OCI-LY7 (cell line): ENCODE measurements around the gene DCAF7. TPM values are rescaled to one million over a fixed set of nuclear protein-coding genes. Genes with fewer than 3 reads are reported as not detected.

Experiments
- BruUV-seq: library from RNA; stranded (reverse); fragments of 400-500 nt; replicated peaks from 2 replicates; lab custom pipeline; 2021; lab: Mats Ljungman, UMichigan
- CTCF ChIA-PET: fragments of 300-600 bp; sonication (Branson Sonifier 250); formaldehyde crosslinking; loops from one replicate; lab custom pipeline; 2022; ENCODE audit warnings: antibody characterized with exemption; ENCODE audit not compliant: unreplicated experiment; lab: Charles Lee
- POLR2A ChIA-PET: fragments of 300-600 bp; sonication (Branson Sonifier 250); formaldehyde crosslinking; loops from one replicate; lab custom pipeline; 2022; ENCODE audit warnings: antibody characterized with exemption; lab: Charles Lee
- DNase-seq: peaks from one replicate; pipeline ENCODE4 v3.0.0-alpha.2; 2015; ENCODE audit warnings: low spot score
- H2AFZ ChIP-seq: fragments of 200-600 bp; sonication (generic), shearing (Covaris generic); 2 replicates; pipeline ENCODE4 v1.6.1; 2014; ENCODE audit warnings: mild to moderate bottlenecking, antibody characterized with exemption, low read length, moderate library complexity
- H3K27ac ChIP-seq: fragments of 200-600 bp; sonication (generic); 2 replicates; pipeline ENCODE4 v1.5.1; 2014; ENCODE audit warnings: mixed run types, low read depth, mild to moderate bottlenecking, moderate library complexity, low read length, inconsistent platforms; ENCODE audit not compliant: poor library complexity, severe bottlenecking
- H3K36me3 ChIP-seq: fragments of 200-600 bp; sonication (generic); 2 replicates; pipeline ENCODE4 v1.6.1; 2014; ENCODE audit warnings: mild to moderate bottlenecking, antibody characterized with exemption, low read length, moderate library complexity, mixed read lengths; ENCODE audit not compliant: insufficient read depth
- H3K4me1 ChIP-seq: fragments of 200-600 bp; sonication (generic); 2 replicates; pipeline ENCODE4 v1.5.1; 2014; ENCODE audit warnings: mild to moderate bottlenecking, low read length; ENCODE audit not compliant: insufficient read depth, poor library complexity, severe bottlenecking
- H3K4me2 ChIP-seq: fragments of 200-600 bp; sonication (generic); 2 replicates; pipeline ENCODE4 v1.6.1; 2014; ENCODE audit warnings: mild to moderate bottlenecking, low read length
- H3K4me3 ChIP-seq: fragments of 200-600 bp; sonication (generic); 2 replicates; pipeline ENCODE4 v1.5.1; 2014; ENCODE audit warnings: mild to moderate bottlenecking, low read depth, low read length; ENCODE audit not compliant: poor library complexity, severe bottlenecking
- H3K79me2 ChIP-seq: fragments of 200-600 bp; sonication (generic); 2 replicates; pipeline ENCODE4 v1.6.1; 2016; ENCODE audit warnings: low read depth, mild to moderate bottlenecking, low read length, moderate library complexity, mixed read lengths; ENCODE audit not compliant: insufficient read depth
- H3K9me2 ChIP-seq: fragments of 200-600 bp; sonication (generic); 2 replicates; pipeline ENCODE4 v1.6.1; 2016; ENCODE audit warnings: mild to moderate bottlenecking, low read length, mixed read lengths; ENCODE audit not compliant: insufficient read depth
- H3K9me3 ChIP-seq: fragments of 200-600 bp; sonication (generic); 2 replicates; pipeline ENCODE4 v1.6.1; 2014; ENCODE audit warnings: mild to moderate bottlenecking, mixed run types, low read length, mixed read lengths
- H4K20me1 ChIP-seq: fragments of 200-600 bp; sonication (generic); 2 replicates; pipeline ENCODE4 v1.6.1; 2014; ENCODE audit warnings: mild to moderate bottlenecking, antibody characterized with exemption, low read length, moderate library complexity, mixed read lengths; ENCODE audit not compliant: insufficient read depth
- EZH2phosphoT487 ChIP-seq: fragments of 200-600 bp; sonication (generic); IDR thresholded peaks from 2 replicates; pipeline ENCODE4 v1.6.1; 2018; ENCODE audit warnings: low read depth, borderline replicate concordance, mild to moderate bottlenecking, mixed run types, antibody characterized with exemption, low read length, moderate library complexity, mixed read lengths
- intact Hi-C: fragments of 100-400 bp; cut with micrococcal nuclease; formaldehyde crosslinking; loops from one replicate; pipeline ENCODE4 v1.10.0; 2022; ENCODE audit not compliant: unreplicated experiment
- total RNA-seq, 2 experiments: library from RNA; depleted of rRNA in 1 of 2; stranded (reverse); fragments of >200 nt in 1 of 2; shearing (Covaris generic) in 1 of 2; gene quantifications; 2 replicates each; pipeline ENCODE4 v1.2.3, GENCODE V29; 2014 to 2022
- TF ChIP-seq, protein P1 (sequence below): fragments of 200-600 bp; sonication (generic); conservative IDR thresholded peaks from 2 replicates; pipeline ENCODE4 v1.5.1; 2014; ENCODE audit warnings: mild to moderate bottlenecking, antibody characterized with exemption, low read length, moderate library complexity, mixed read lengths

DCAF7 gene
- total RNA-seq, 2 experiments from 2014 or later: 46.4 to 121 TPM

DNA sequence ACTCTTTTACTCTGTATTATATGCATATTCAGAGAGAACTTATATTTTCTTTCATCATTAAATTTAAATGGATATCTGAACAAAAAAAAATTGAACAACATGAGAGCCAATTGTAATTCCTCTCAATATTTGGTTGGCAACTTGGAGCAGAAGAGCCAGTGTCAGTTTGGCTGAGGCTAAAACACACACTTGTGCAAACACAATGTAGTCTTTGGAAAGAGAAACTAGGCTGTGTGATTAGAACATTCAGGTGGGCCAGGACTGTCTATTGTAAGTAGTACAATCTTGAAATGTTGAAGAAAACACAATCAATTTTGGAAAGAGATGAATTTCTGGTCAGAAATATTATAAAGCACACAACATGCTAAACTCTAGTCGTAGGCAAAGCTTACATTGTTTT lies 17.0 kb downstream of the DCAF7 start:
- BruUV-seq: no TSS peak
- DNase-seq: no peak
- H2AFZ ChIP-seq: no peak overlapping the region
- intact Hi-C loops: no loop called here
- ChIA-PET CTCF (no interaction called here), POLR2A (no interaction called here)
- H3K4me2 ChIP-seq: no peak overlapping the region
- H3K79me2 ChIP-seq: peaks cover 80% of the 10 kb centered on the region
- no peak overlapping the region for H3K4me3 ChIP-seq
- H3K4me1 ChIP-seq: no peaks in the 10 kb centered on the region
- no peaks in the 10 kb centered on the region; the same call in 1 of the 2 replicates for H4K20me1 ChIP-seq
- no peaks in the 10 kb centered on the region for H3K9me2 ChIP-seq
- no peak for TF ChIP-seq EZH2phosphoT487
- TF ChIP-seq, protein P1, sequence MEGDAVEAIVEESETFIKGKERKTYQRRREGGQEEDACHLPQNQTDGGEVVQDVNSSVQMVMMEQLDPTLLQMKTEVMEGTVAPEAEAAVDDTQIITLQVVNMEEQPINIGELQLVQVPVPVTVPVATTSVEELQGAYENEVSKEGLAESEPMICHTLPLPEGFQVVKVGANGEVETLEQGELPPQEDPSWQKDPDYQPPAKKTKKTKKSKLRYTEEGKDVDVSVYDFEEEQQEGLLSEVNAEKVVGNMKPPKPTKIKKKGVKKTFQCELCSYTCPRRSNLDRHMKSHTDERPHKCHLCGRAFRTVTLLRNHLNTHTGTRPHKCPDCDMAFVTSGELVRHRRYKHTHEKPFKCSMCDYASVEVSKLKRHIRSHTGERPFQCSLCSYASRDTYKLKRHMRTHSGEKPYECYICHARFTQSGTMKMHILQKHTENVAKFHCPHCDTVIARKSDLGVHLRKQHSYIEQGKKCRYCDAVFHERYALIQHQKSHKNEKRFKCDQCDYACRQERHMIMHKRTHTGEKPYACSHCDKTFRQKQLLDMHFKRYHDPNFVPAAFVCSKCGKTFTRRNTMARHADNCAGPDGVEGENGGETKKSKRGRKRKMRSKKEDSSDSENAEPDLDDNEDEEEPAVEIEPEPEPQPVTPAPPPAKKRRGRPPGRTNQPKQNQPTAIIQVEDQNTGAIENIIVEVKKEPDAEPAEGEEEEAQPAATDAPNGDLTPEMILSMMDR: no peak
- no peaks in the 10 kb centered on the region for H3K9me3 ChIP-seq
- no peak overlapping the region for H3K27ac ChIP-seq
- peaks cover 35% of the 10 kb centered on the region for H3K36me3 ChIP-seq

DNA sequence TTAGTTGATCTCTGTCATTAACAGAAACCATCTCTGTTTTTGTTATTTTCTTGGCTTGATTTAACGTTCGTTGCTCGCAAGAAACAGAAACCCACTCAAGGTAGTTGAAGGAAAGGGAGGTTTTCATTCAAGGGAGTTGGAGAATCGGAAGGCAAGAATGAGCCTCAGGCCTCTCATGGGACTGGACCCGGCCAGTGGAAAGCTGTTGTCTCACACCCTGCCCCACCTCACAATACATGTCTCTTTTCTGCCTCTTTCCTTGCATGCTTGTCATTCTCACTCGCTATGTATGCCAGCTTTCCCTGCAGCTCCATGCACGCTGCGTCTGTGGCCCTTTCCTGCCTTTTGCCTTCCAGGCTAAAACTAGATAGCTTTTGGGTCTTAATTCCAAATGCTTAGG lies 18.3 kb downstream of the DCAF7 start:
- no TSS peak for BruUV-seq
- peaks cover 44% of the 10 kb centered on the region for H3K36me3 ChIP-seq
- POLR2A ChIA-PET: interaction anchor here (0.8 to 1.2 kb wide), 4 partner anchors 8 to 32 kb away, joined by 3 to 4 read pairs (median 3); partner anchors contain the start of gene TACO1
- H3K4me3 ChIP-seq: no peak overlapping the region
- no peaks in the 10 kb centered on the region for H3K9me2 ChIP-seq
- CTCF ChIA-PET: interaction anchor here (0.5 kb wide), 1 partner anchor 88 kb away, joined by 3 read pairs; no protein-coding TSS in a partner anchor
- peaks cover 81% of the 10 kb centered on the region for H3K79me2 ChIP-seq
- no peak overlapping the region for H2AFZ ChIP-seq
- no peaks in the 10 kb centered on the region for H3K9me3 ChIP-seq
- no peaks in the 10 kb centered on the region for H3K4me1 ChIP-seq
- intact Hi-C loops: no loop called here
- no peaks in the 10 kb centered on the region; the same call in 1 of the 2 replicates for H4K20me1 ChIP-seq
- no peak overlapping the region for H3K4me2 ChIP-seq
- no peak for TF ChIP-seq EZH2phosphoT487
- TF ChIP-seq, protein P1: no peak
- DNase-seq: no peak
- no peak overlapping the region for H3K27ac ChIP-seq

GRCh38 chr17:63571632-63572310 lies 21.5 kb downstream of the DCAF7 start:
- DNase-seq: no peak
- CTCF ChIA-PET: no interaction called here
- no TSS peak for BruUV-seq
- intact Hi-C loops: no loop called here
- peaks cover 43% of the 10 kb centered on the region for H3K36me3 ChIP-seq
- no peak overlapping the region for H2AFZ ChIP-seq
- no peaks in the 10 kb centered on the region for H3K9me2 ChIP-seq
- no peaks in the 10 kb centered on the region for H3K4me1 ChIP-seq
- POLR2A ChIA-PET: interaction anchor here (0.6 to 0.7 kb wide), 2 partner anchors 22 to 30 kb away, joined by 3 read pairs; no protein-coding TSS in a partner anchor
- no peaks in the 10 kb centered on the region for H3K9me3 ChIP-seq
- H3K79me2 ChIP-seq: peaks cover 73% of the 10 kb centered on the region
- H4K20me1 ChIP-seq: no peaks in the 10 kb centered on the region; the same call in 1 of the 2 replicates
- H3K4me3 ChIP-seq: no peak overlapping the region
- H3K27ac ChIP-seq: no peak overlapping the region
- no peak for TF ChIP-seq EZH2phosphoT487
- TF ChIP-seq, protein P1: no peak
- H3K4me2 ChIP-seq: no peak overlapping the region
